Mucosa of stomach (tissue), 1 donor: ENCODE measurements around the gene ACTRT3.

Experiments
- H3K27me3 ChIP-seq: one replicate; pipeline ENCODE4 v1.7.0; 2013; ENCODE audit warnings: mild to moderate bottlenecking, low read length; ENCODE audit not compliant: control insufficient read depth, insufficient read depth
- H3K36me3 ChIP-seq: one replicate; pipeline ENCODE4 v1.7.0; 2013; ENCODE audit warnings: low read length; ENCODE audit not compliant: control insufficient read depth, insufficient read depth
- H3K4me1 ChIP-seq: one replicate; pipeline ENCODE4 v1.7.0; 2013; ENCODE audit warnings: mild to moderate bottlenecking, low read length; ENCODE audit not compliant: control insufficient read depth, insufficient read depth
- H3K4me3 ChIP-seq: one replicate; pipeline ENCODE4 v1.7.0; 2013; ENCODE audit warnings: low read length
- H3K9ac ChIP-seq: one replicate; pipeline ENCODE4 v1.7.0; 2013; ENCODE audit warnings: mild to moderate bottlenecking, low read length, moderate library complexity
- H3K9me3 ChIP-seq: one replicate; pipeline ENCODE4 v1.7.0; 2013; ENCODE audit warnings: mild to moderate bottlenecking, low read length, moderate library complexity; ENCODE audit not compliant: control insufficient read depth
- donor health status: Pancreatic carcinoma.

Gene ACTRT3

GRCh38 chr3:169790687-169791429 lies 21.5 kb upstream of the ACTRT3 start:
- Histone ChIP-seq H3K27me3 (no peaks in the 10 kb centered on the region), H3K9me3 (no peaks in the 10 kb centered on the region), H3K36me3 (no peaks in the 10 kb centered on the region), H3K4me1 (no peaks in the 10 kb centered on the region), H3K4me3 (no peak overlapping the region), H3K9ac (no peak overlapping the region)

DNA sequence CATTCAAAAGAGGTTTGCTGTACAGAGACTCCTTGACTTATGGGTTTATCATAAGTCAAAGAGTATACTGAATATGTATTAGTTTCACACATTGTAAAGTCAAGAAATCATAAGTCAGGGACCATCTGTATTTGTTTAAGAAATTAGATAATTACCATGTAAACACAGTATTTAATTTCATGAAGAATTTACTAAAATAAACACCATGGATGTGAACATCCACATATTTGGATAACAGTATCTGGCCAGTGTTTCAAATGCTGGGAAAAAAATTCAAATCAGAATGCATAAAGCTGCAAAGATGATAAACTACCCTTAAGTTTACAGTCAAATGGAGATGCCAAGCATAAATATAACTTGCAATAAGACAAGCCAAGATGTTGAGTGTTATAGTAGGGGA lies 20.9 kb upstream of the ACTRT3 start:
- H3K36me3 ChIP-seq = no peaks in the 10 kb centered on the region
- no peak overlapping the region for H3K4me3 ChIP-seq
- no peak overlapping the region for H3K9ac ChIP-seq
- H3K27me3 ChIP-seq = no peaks in the 10 kb centered on the region
- no peaks in the 10 kb centered on the region for H3K4me1 ChIP-seq
- no peaks in the 10 kb centered on the region for H3K9me3 ChIP-seq

GRCh38 chr3:169787791-169788190 lies 18.4 kb upstream of the ACTRT3 start:
- Histone ChIP-seq H3K4me1 (no peaks in the 10 kb centered on the region), H3K36me3 (no peaks in the 10 kb centered on the region), H3K27me3 (no peaks in the 10 kb centered on the region), H3K9me3 (no peaks in the 10 kb centered on the region), H3K4me3 (no peak overlapping the region), H3K9ac (no peak overlapping the region)

GRCh38 chr3:169787120-169787519 lies 17.8 kb upstream of the ACTRT3 start:
- no peaks in the 10 kb centered on the region for H3K27me3 ChIP-seq
- H3K36me3 ChIP-seq = no peaks in the 10 kb centered on the region
- H3K4me1 ChIP-seq = no peaks in the 10 kb centered on the region
- no peak overlapping the region for H3K9ac ChIP-seq
- no peak overlapping the region for H3K4me3 ChIP-seq
- no peaks in the 10 kb centered on the region for H3K9me3 ChIP-seq

- Histone ChIP-seq H3K4me1 (peaks cover 7% of the 10 kb centered on the region), H3K27me3 (no peaks in the 10 kb centered on the region), H3K36me3 (peaks cover 9% of the 10 kb centered on the region), H3K9ac (no peak overlapping the region), H3K9me3 (no peaks in the 10 kb centered on the region), H3K4me3 (no peak overlapping the region)
Measured at GRCh38 chr3:169781209-169781855, 12.0 kb upstream of the ACTRT3 start.

GRCh38 chr3:169780742-169781141 lies 11.4 kb upstream of the ACTRT3 start:
- no peaks in the 10 kb centered on the region for H3K9me3 ChIP-seq
- peaks cover 7% of the 10 kb centered on the region for H3K4me1 ChIP-seq
- H3K4me3 ChIP-seq = no peak overlapping the region
- H3K36me3 ChIP-seq = peaks cover 9% of the 10 kb centered on the region
- H3K9ac ChIP-seq = no peak overlapping the region
- no peaks in the 10 kb centered on the region for H3K27me3 ChIP-seq

DNA sequence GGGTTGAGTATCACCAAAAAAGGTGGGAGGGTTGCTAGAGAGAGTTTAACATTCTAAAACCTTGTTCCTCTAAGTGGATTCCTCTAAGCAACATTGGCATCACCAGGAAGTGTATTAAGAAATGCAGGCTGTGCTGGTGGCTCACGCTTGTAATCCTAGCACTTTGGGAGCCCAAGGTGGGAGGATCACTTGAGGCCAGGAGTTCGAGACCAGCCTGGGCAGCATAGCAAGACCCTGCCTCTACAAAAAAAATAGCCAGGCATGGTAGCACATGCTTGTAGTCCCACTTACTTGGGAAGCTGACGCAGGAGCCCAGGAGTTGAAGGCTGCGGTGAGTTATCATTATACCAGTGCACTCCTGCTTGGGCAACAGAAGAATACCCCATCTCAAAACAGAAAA lies 8.5 kb upstream of the ACTRT3 start:
- H3K9ac ChIP-seq = no peak overlapping the region
- peaks cover 24% of the 10 kb centered on the region for H3K4me1 ChIP-seq
- no peaks in the 10 kb centered on the region for H3K27me3 ChIP-seq
- no peaks in the 10 kb centered on the region for H3K9me3 ChIP-seq
- no peak overlapping the region for H3K4me3 ChIP-seq
- H3K36me3 ChIP-seq = peaks cover 9% of the 10 kb centered on the region

DNA sequence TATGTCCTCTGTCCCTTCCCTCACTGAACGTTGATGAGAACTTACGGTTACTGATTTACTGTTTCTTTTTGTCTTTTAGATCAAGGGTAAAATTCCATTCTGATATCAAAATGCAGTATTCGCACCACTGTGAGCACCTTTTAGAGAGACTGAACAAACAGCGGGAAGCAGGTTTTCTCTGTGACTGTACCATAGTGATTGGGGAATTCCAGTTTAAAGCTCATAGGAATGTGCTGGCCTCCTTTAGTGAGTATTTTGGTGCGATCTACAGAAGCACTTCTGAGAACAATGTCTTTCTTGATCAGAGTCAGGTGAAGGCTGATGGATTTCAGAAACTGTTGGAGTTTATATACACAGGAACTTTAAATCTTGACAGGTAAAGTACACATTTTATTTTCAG lies 4.8 kb upstream of the ACTRT3 start:
- H3K9me3 ChIP-seq = no peaks in the 10 kb centered on the region
- H3K27me3 ChIP-seq = no peaks in the 10 kb centered on the region
- peak overlapping the region; percentile 98 for H3K9ac ChIP-seq
- peak overlapping the region; percentile 81 for H3K4me3 ChIP-seq
- H3K36me3 ChIP-seq = peaks cover 7% of the 10 kb centered on the region
- peaks cover 24% of the 10 kb centered on the region for H3K4me1 ChIP-seq

DNA sequence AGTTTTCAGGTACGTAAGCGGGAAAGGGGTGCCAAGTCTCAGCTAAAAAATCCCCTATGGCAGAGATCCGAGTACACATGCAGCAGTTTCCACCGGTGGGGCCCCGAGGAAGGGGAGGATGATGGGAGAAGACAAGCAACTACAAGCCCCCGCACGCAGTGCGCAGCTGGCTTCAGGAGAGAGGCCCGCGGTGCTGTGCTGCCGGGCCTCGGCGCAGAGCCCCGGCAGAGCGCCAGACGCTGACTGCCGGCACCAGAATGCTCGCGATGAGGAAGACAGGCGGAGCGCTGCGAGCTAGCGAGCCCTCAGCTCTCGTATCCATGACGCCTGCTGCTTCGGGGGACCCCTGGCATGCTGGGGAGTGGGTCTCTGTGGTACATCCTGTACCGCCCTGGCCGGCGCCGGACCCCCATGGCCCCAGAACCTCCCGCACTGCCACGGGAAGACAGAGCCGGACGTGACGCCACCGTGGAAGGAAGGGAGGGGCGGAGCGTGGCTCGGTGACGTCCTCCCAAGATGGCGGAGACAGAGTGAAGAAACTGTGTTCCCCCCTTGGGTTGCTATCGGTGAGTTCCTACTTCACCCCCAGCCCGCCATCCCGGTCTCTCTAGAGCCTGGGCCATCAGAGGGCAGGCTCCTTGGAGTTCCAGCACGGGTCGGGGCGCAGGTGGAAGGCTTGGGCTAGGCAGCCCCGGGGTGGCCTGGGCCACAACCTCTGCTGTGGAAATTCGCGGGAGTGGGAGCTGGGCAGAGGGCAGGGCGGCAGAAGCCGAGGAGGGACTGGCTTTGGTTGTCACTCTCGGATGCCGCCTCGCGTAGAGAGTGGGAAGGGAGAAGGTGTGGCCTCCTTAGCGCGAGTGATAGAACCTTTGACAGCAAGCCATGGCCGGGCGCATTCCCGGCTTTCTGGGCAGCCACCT lies 3.8 kb upstream of the ACTRT3 start, which contains the start of gene MYNN:
MYNN (plus strand) TSS at position 500 of the 920 bp plus-strand sequence. CDS start 900 bp downstream, outside the sequence.
- peak within 1 kb of the TSS; percentile 98 for H3K9ac ChIP-seq
- H3K27me3 ChIP-seq = no peaks in the 10 kb centered on the region
- peaks cover 24% of the 10 kb centered on the region for H3K4me1 ChIP-seq
- H3K36me3 ChIP-seq = no peaks in the 10 kb centered on the region
- peak within 1 kb of the TSS; percentile 81 for H3K4me3 ChIP-seq
- H3K9me3 ChIP-seq = no peaks in the 10 kb centered on the region

DNA sequence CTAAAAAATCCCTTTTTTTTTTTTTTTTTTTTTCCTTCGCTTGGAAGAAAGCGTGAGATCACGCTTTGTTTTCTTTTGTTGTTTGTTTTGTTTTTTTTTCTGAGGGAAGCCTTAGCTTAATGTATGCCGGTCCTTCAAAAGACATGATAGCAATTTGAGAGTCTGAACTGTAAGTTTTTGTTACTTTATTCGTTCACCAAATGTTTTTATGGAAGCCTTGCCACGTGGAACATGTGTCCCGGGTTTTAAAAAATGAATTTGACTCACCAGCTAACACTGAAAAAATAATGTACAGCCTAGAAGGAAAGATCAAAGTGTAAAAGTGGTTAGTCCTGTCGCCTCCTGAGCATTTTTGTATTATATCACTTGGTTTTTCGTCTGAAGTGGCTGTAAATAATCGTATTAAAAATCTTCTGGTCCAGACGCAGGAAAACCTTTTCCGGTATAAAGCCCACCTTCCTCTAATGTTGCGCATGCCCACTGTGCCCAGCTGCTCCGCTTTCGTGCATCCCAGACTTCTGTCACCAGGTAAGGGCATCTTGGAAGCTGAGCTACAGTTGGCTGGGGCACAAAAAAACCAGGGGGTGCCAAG lies 3.0 kb upstream of the ACTRT3 start:
- no peaks in the 10 kb centered on the region for H3K36me3 ChIP-seq
- H3K9me3 ChIP-seq = no peaks in the 10 kb centered on the region
- peak overlapping the region; percentile 81 for H3K4me3 ChIP-seq
- no peaks in the 10 kb centered on the region for H3K27me3 ChIP-seq
- peak overlapping the region; percentile 98 for H3K9ac ChIP-seq
- H3K4me1 ChIP-seq = peaks cover 17% of the 10 kb centered on the region

- peak overlapping the region; percentile 98 for H3K9ac ChIP-seq
- no peaks in the 10 kb centered on the region for H3K36me3 ChIP-seq
- no peaks in the 10 kb centered on the region for H3K9me3 ChIP-seq
- no peaks in the 10 kb centered on the region for H3K27me3 ChIP-seq
- peaks cover 17% of the 10 kb centered on the region for H3K4me1 ChIP-seq
- H3K4me3 ChIP-seq = peak overlapping the region; percentile 81
Measured at GRCh38 chr3:169771497-169772304, 2.3 kb upstream of the ACTRT3 start.
